PFSK-1 (cell line): Measurements from ENCODE around the gene ZNF276.

Experiments
- FOXP2 ChIP-seq: optimal IDR thresholded peaks from 2 replicates; pipeline ENCODE3; 2011; ENCODE audit warnings: borderline replicate concordance, control low read depth, inconsistent platforms; ENCODE audit not compliant: insufficient read depth; ENCODE audit errors: extremely low read length, extremely low read depth
- POLR2AphosphoS5 ChIP-seq: IDR thresholded peaks from 2 replicates; pipeline ENCODE4 v1.6.1; 2012; ENCODE audit warnings: low read depth, mild to moderate bottlenecking, control low read depth, low read length, moderate library complexity
- SIN3A ChIP-seq: IDR thresholded peaks from 2 replicates; pipeline ENCODE4 v1.6.1; 2012; ENCODE audit warnings: mild to moderate bottlenecking, low read length, moderate library complexity, borderline replicate concordance; ENCODE audit not compliant: insufficient read depth
- TAF1 ChIP-seq: IDR thresholded peaks from 2 replicates; pipeline ENCODE4 v1.6.1; 2012; ENCODE audit warnings: low read length, control low read depth, borderline replicate concordance; ENCODE audit not compliant: insufficient read depth
- TF ChIP-seq, protein P1 (sequence below), 2 experiments: IDR thresholded peaks; 2 replicates each; pipeline versions ENCODE4 v1.6.1 to v1.8.0; 2011 to 2012; ENCODE audit warnings: low read depth in 2 of 2, low read length in 2 of 2, control low read depth in 1 of 2, inconsistent platforms in 1 of 2, mild to moderate bottlenecking in 1 of 2, moderate library complexity in 1 of 2; ENCODE audit not compliant: insufficient read depth in 1 of 2

ZNF276 gene

DNA sequence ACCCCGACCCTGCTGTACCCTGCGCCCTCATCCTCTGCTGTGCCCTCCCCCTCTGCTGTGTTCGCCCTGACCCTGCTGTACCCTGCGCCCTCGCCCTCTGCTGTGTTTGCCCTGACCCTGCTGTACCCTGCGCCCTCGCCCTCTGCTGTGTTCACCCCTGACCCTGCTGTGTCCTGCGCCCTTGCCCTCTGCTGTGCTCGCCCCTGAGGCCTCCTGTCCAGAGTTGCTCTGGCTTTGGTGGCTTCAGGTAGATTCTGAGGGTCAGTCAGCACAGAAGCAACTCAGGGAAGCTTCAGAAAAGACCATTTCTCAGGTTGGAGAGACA lies 11.5 kb downstream of the ZNF276 start:
- TF ChIP-seq TAF1 (no peak), POLR2AphosphoS5 (no peak), FOXP2 (no peak)
- TF ChIP-seq, protein P1, sequence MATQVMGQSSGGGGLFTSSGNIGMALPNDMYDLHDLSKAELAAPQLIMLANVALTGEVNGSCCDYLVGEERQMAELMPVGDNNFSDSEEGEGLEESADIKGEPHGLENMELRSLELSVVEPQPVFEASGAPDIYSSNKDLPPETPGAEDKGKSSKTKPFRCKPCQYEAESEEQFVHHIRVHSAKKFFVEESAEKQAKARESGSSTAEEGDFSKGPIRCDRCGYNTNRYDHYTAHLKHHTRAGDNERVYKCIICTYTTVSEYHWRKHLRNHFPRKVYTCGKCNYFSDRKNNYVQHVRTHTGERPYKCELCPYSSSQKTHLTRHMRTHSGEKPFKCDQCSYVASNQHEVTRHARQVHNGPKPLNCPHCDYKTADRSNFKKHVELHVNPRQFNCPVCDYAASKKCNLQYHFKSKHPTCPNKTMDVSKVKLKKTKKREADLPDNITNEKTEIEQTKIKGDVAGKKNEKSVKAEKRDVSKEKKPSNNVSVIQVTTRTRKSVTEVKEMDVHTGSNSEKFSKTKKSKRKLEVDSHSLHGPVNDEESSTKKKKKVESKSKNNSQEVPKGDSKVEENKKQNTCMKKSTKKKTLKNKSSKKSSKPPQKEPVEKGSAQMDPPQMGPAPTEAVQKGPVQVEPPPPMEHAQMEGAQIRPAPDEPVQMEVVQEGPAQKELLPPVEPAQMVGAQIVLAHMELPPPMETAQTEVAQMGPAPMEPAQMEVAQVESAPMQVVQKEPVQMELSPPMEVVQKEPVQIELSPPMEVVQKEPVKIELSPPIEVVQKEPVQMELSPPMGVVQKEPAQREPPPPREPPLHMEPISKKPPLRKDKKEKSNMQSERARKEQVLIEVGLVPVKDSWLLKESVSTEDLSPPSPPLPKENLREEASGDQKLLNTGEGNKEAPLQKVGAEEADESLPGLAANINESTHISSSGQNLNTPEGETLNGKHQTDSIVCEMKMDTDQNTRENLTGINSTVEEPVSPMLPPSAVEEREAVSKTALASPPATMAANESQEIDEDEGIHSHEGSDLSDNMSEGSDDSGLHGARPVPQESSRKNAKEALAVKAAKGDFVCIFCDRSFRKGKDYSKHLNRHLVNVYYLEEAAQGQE (IDR thresholded peaks at IDR 0.05; ENCODE audit: insufficient read depth in 1 of 2, low read depth in 2 of 2, low read length in 2 of 2): no peak

DNA sequence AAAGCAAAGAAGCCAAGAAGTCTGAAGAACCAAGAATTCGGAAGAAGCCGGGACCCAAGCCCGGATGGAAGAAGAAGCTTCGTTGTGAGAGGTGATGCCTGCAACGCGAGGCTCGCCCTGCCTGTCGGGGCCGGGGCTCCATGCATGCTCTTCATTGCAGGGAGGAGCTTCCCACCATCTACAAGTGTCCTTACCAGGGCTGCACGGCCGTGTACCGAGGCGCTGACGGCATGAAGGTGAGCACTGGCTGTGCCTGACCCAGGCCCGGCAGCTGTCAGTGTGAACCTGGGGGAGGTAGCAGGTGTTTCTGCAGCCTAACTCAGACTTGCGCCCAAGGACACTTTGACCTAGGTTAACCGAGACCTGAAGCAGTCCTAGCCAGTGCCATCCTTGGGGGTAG lies 12.0 kb downstream of the ZNF276 start:
- TF ChIP-seq FOXP2 (no peak), SIN3A (no peak), POLR2AphosphoS5 (no peak), TAF1 (no peak)
- TF ChIP-seq, protein P1 (IDR thresholded peaks at IDR 0.05; ENCODE audit: insufficient read depth in 1 of 2, low read depth in 2 of 2, low read length in 2 of 2): no peak

DNA sequence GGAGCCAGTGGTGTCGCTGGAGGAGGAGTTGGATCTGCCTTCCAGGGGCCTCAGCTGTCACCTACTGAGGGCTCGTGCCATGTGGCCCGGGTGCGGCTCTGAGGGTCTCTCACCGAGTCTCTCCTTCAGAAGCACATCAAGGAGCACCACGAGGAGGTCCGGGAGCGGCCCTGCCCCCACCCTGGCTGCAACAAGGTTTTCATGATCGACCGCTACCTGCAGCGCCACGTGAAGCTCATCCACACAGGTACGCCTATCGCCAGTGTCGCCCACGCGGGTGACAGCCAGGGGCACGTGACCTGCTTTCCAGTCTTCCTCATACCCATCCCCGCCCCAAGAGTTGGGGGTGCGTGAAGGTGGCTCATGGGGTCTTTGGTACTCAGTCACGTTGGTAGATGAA lies 12.5 kb downstream of the ZNF276 start:
- TF ChIP-seq SIN3A (no peak), FOXP2 (no peak), TAF1 (no peak), POLR2AphosphoS5 (peak; percentile 20; the same call in 1 of the 2 replicates)

DNA sequence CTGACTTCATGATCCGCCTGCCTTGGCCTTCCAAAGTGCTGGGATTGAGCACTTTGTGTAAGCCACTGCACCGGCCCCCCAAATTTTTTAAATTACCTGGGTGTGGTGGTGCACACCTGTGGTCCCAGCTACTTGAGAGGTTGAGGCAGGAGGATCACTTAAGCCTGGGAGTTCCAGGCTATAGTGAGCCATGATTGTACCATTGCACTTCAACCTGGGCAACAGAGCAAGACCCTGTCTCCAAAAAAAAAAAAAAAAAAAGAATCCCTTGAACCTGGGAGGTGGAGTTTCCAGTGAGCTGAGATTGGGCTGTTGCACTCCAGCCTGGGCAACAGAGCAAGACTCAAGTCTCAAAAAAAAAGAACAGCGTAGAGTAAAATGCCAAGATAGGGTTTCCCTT lies 15.2 kb downstream of the ZNF276 start:
- TF ChIP-seq FOXP2: no peak
- TF ChIP-seq SIN3A: no peak
- no peak for TF ChIP-seq POLR2AphosphoS5
- TF ChIP-seq, protein P1 (IDR thresholded peaks at IDR 0.05; ENCODE audit: insufficient read depth in 1 of 2, low read depth in 2 of 2, low read length in 2 of 2): no peak
- TF ChIP-seq TAF1: no peak

DNA sequence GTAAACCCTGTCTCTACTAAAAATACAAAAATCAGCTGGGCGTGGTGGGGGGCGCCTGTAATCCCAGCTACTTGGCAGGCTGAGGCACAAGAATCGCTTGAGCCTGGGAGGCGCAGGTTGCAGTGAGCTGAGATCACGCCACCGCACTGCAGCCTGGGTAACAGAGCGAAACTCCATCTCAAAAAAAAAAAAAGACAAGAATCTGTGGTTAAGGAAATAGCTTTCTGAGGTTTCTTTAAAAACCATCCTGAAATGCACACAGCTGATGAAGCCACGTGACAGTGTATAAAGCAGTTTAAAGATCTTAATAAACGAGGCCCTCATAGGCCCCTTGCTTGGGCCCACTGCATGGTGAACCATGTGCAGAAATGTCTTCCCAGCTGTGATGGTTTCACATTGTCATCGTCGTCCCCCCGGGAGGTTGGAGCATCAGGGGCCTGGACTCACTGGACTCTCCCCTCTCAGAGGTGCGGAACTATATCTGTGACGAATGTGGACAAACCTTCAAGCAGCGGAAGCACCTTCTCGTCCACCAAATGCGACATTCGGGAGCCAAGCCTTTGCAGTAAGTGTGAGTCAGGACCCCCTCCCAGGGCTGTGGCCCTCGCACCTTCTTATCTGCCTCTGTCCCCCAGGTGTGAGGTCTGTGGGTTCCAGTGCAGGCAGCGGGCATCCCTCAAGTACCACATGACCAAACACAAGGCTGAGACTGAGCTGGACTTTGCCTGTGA lies 16.2 kb downstream of the ZNF276 start:
- TF ChIP-seq POLR2AphosphoS5: no peak
- TF ChIP-seq FOXP2: no peak
- TF ChIP-seq, protein P1 (IDR thresholded peaks at IDR 0.05; ENCODE audit: insufficient read depth in 1 of 2, low read depth in 2 of 2, low read length in 2 of 2): no peak
- no peak for TF ChIP-seq TAF1
- no peak for TF ChIP-seq SIN3A
